DOHH2 (cell line): ENCODE data around the gene NHLH1.

ENCODE experiments used
- CTCF ChIP-seq: fragments of 200-600 bp; sonication (generic); IDR thresholded peaks from one replicate; pipeline ENCODE4 v1.5.1; 2014; ENCODE audit warnings: antibody characterized with exemption, mild to moderate bottlenecking, low read depth, low read length; ENCODE audit not compliant: poor library complexity, severe bottlenecking
- EZH2phosphoT487 ChIP-seq: fragments of 200-600 bp; sonication (generic); IDR thresholded peaks from 2 replicates; pipeline ENCODE4 v1.6.1; 2017; ENCODE audit warnings: borderline replicate concordance, mild to moderate bottlenecking, antibody characterized with exemption, low read length, moderate library complexity, mixed read lengths

- TF ChIP-seq CTCF (no peak), EZH2phosphoT487 (no peak)
These were observed 34.4 kb upstream of the NHLH1 start for GRCh38 chr1:160332516-160332915.
